RWPE1 (cell line): ENCODE data around the gene SYT6.
"Not testable (repeated sequence)": the region's sequence is repeated elsewhere in the genome, so short reads cannot be mapped to it uniquely, and the experiment has no call there.

Experiments used
- CTCF ChIA-PET: fragments of 350-600 bp; sonication (Branson Sonifier 250); formaldehyde crosslinking; extraction: SDS; loops from one replicate; lab custom pipeline; 2021; lab: Yijun Ruan, JAX
- POLR2A ChIA-PET: fragments of 400-600 bp; formaldehyde crosslinking; extraction: SDS; loops from one replicate; lab custom pipeline; 2020; ENCODE audit warnings: antibody characterized with exemption; ENCODE audit not compliant: low non-redundant PET; lab: Yijun Ruan, JAX
- DNase-seq: peaks from one replicate; pipeline ENCODE4 v3.0.0; 2012; ENCODE audit warnings: low spot score
- H3K27ac ChIP-seq: fragments of 450-650 bp; 2 replicates; pipeline ENCODE4 v1.5.1; 2017
- CTCF ChIP-seq: fragments of 450-650 bp; conservative IDR thresholded peaks from 2 replicates; pipeline ENCODE4 v1.5.1; 2017; ENCODE audit warnings: low read depth, mild to moderate bottlenecking

The SYT6 gene

GRCh38 chr1:114075546-114076242 is 78.0 kb downstream of the SYT6 start:
- DNase-seq = no peak
- ChIA-PET CTCF (no interaction called here), POLR2A (no interaction called here)
- no peak overlapping the region for H3K27ac ChIP-seq
- TF ChIP-seq CTCF = no peak

- no peak for DNase-seq
- no peak overlapping the region for H3K27ac ChIP-seq
- no peak for TF ChIP-seq CTCF
- CTCF ChIA-PET = no interaction called here
- POLR2A ChIA-PET = no interaction called here
Observed at GRCh38 chr1:114075105-114075504, 78.6 kb downstream of the SYT6 start.

- ChIA-PET CTCF (no interaction called here), POLR2A (no interaction called here)
Observed at GRCh38 chr1:114072246-114072645, 81.4 kb downstream of the SYT6 start.

GRCh38 chr1:114069762-114070161 is 83.9 kb downstream of the SYT6 start:
- DNase-seq, CTCF ChIA-PET, POLR2A ChIA-PET, H3K27ac ChIP-seq: not testable (repeated sequence)

More at GRCh38 chr1:114072246-114072645, 81.4 kb downstream of the SYT6 start:
- no peak overlapping the region for H3K27ac ChIP-seq
- no peak for TF ChIP-seq CTCF
- DNase-seq = no peak

GRCh38 chr1:114068684-114069083 is 85.0 kb downstream of the SYT6 start:
- POLR2A ChIA-PET, CTCF ChIA-PET: not testable (repeated sequence)

GRCh38 chr1:114065671-114066070 is 88.0 kb downstream of the SYT6 start:
- POLR2A ChIA-PET, H3K27ac ChIP-seq, DNase-seq, CTCF ChIA-PET: not testable (repeated sequence)

More at GRCh38 chr1:114068684-114069083, 85.0 kb downstream of the SYT6 start:
- DNase-seq, H3K27ac ChIP-seq: not testable (repeated sequence)

GRCh38 chr1:114063544-114063943 is 90.1 kb downstream of the SYT6 start:
- ChIA-PET POLR2A (no interaction called here), CTCF (no interaction called here)
- no peak for DNase-seq
- no peak overlapping the region for H3K27ac ChIP-seq
- no peak for TF ChIP-seq CTCF

GRCh38 chr1:114062477-114063099 is 91.1 kb downstream of the SYT6 start:
- DNase-seq = no peak
- CTCF ChIA-PET = interaction anchor here (1.5 kb wide), 1 partner anchor 29 kb away, joined by 3 read pairs; no protein-coding TSS in a partner anchor
- TF ChIP-seq CTCF = no peak
- H3K27ac ChIP-seq = no peak overlapping the region
- POLR2A ChIA-PET = interaction anchor here (0.5 kb wide), 1 partner anchor 11 kb away, joined by 3 read pairs; no protein-coding TSS in a partner anchor
